HG02759 (cell line): ENCODE results near the gene ZSCAN5B.
"Not testable (repeated sequence)": the region's sequence is repeated elsewhere in the genome, so short reads cannot be mapped to it uniquely, and the experiment has no call there.

ENCODE experiments used
- ATAC-seq: cut with Tn5 transposase; IDR thresholded peaks from one replicate; pipeline ENCODE4 v1.9.1; 2021; ENCODE audit warnings: mild to moderate bottlenecking, moderate library complexity; ENCODE audit not compliant: unreplicated experiment

Gene ZSCAN5B, protein sequence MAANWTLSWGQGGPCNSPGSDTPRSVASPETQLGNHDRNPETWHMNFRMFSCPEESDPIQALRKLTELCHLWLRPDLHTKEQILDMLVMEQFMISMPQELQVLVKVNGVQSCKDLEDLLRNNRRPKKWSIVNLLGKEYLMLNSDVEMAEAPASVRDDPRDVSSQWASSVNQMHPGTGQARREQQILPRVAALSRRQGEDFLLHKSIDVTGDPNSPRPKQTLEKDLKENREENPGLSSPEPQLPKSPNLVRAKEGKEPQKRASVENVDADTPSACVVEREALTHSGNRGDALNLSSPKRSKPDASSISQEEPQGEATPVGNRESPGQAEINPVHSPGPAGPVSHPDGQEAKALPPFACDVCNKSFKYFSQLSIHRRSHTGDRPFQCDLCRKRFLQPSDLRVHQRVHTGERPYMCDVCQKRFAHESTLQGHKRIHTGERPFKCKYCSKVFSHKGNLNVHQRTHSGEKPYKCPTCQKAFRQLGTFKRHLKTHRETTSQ

DNA sequence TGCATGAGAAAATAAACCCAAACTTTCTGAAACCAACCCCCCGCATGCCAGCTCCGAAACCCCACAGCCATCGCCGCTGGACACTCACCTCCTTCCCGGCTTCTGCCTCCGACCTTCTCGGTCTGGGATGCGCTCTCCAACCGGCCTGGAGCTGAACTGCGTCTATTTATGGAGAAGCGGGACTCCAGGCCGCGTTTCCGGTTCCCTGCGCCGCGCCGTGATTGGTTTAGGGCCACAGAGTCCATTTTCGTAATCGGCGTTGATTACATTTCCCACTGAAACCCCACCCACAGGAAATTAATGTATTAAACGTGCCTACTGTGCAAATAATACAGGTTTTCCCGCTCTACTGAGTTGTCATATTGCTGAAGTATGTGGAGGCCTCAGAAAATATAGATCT, at the start of gene ZSCAN5B:
TSS of gene ZSCAN5B (minus strand) at position 138 of the 400 bp plus-strand sequence. CDS start 4,731 bp downstream, outside the sequence.
- ATAC-seq = not testable (repeated sequence)

DNA sequence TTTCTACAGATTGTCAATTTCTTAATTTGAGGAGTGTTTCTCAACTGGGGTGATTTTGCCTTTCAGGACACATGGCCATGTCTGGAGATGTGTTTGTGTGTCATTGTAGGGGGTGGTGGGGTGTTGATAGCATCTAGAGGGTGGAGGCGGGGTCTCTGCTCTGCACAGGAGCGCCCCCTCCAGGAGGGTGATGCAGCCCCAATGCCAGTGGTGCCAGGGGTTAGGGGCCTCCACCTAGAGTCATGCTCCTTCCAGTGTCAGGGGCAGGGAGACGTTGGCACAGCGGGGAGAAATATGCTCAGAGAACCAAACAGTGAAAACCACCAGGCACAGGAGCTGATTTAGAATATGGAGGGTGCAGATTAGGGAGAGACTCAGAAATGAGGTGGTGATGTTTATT, 48.2 kb upstream of the ZSCAN5B start:
- ATAC-seq = not testable (repeated sequence)

DNA sequence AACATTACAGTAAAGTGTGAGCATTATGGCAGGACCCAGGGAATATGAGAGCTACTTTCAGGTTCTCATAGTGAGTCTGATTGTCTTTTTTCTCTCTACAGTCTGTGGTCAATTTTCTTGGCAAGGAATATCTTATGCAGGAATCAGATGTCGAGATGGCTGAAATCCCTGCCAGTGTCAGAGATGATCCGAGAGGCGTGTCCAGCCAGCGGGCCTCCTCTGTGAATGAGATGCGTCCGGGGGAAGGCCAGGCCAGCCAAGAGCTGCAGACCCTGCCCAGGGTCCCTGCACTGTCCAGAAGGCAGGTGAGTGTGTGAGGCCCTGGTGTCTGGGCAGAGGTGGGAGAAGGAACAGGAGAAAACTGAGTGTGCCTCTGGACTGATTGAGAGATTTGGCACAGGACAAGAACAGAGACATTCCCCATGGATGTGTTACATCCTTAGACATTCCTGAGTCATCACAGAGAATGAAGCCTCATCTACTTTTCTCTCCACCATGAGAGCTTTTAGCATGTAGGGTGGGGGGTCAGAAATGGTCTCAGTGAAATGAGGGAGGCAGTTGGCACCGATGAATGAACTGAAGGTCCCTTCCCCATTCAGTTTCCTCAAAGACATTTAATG, 47.6 kb upstream of the ZSCAN5B start:
- no peak for ATAC-seq

DNA sequence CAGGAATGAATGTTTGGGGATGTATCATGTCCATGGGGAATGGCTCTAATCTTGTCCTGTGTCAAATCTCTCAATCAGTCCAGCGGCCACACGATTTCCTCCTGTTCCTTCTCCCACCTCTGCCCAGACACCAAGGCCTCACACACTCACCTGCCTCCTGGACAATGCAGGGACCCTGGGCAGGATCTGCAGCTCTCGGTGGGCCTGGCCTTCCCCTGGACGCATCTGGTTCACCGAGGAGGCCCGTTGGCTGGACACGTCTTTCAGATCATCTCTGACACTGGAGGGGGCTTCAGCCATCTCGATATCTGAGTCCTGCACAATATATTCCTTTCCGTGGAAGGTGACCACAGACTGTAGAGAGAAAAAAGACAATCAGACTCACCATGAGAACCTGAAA, 25.9 kb upstream of the ZSCAN5B start:
- no peak for ATAC-seq

DNA sequence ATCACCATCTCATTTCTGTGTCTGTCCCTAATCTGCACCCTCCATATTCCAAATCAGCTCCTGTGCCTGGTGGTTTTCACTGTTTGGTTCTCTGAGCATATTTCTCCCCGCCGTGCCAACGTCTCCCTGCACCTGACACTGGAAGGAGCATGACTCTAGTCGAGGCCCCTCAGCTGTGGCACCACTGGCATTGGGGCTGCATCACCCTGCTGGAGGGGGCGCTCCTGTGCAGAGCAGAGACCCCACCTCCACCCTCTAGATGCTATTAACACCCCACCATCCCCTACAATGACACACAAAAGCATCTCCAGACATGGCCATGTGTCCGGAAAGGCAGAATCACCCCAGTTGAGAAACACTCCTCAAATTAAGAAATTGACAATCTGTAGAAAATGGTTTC, 25.3 kb upstream of the ZSCAN5B start:
- no peak for ATAC-seq

DNA sequence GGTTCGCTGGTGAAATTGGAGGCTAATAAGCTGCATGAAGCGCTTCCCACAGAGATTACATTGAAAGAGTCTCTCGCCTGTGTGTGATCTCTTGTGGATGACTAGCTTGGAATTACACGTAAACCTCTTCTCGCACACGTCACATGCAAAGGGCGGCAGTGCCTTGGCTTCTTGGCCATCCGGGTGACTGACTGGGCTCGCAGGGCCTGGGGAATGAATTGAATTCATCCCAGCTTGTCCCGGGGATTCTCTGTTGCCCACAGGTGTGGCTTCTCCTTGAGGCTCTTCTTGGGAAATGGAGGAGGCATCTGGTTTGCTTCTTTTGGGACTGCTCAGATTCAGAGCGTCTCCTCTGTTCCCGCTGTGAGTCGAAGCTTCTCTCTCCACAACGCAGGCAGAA, 24.3 kb upstream of the ZSCAN5B start:
- no peak for ATAC-seq

DNA sequence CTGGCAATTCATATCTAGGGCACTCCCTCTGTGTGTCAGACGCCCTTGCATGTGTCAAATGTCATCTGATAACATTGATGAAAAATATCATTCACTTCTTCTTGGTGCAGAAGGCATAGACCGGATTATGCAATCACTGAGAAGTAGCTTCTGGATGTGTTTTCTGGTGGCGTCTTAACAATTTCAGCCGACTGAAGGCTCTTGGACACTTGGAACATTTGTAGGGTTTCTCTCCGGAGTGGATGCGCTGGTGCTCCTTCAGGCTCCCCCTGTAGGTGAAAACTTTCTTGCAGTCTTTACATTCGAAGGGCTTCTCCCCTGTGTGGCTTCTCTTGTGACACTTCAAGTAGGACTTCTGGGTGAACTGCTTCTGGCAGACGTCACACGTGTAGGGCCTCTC, 23.9 kb upstream of the ZSCAN5B start:
- not testable (repeated sequence) for ATAC-seq

DNA sequence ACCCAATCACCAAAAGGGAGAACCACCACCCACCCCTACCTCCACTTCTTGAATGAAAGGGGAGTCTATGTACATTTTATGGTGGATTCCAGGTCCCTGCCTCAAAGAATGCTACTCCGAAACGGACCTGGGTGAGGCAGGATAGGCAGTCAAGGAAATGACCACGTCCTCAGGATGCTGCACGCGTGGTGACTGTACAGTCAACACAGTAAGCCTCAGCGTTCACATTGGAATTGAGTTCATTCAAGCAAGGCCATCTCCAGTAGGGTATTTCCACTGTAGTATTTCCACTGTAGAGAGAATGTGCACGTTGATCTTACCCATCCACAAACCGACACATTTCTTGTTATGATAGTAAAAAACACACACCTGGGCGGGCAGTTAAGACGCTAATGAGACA, 21.4 kb upstream of the ZSCAN5B start:
- ATAC-seq = no peak

DNA sequence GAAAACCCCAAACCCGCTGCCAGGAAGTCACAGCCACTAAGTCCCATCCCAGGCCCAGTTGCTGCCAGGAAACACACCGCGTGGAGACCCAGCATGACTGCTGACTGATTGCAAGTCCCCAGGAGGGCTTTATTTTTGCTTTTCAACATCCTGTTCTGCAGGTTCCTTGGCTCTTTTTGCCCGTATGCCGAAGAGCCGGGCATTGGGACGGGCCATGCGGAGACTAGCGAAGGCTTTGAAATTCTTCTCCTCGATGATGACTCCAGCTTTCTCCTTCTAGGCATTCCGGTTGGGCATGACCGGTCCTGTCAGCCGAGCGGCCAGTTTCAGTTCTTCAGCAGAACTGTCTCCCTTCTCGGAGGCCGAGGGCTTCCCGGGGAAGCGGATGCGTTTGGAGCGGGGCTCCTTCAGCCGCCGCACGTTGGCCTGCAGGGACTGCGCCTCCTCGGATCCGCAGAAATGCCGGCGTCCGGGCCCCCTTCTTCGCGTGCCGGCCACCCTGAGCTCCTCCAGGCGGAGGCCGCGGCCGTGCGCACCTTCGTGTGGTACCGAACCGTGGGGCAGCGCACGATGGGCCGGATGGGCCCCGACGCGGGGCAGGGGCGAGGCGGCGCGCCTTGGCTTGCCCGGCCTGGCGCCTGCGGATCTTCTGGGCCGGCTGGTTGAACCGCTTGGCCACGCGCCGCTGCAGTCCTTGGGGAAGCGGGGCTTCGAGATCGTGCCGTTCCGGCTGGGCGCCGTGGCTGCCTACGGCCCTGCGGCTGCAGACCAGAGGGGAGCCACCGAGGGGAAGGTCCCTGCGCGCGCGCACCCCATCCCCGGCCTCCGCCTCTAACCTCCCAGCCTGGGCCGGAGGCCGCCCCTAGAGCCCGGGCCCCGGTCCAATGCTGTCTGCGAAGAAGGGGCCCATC, 19.7 kb upstream of the ZSCAN5B start:
- no peak for ATAC-seq

DNA sequence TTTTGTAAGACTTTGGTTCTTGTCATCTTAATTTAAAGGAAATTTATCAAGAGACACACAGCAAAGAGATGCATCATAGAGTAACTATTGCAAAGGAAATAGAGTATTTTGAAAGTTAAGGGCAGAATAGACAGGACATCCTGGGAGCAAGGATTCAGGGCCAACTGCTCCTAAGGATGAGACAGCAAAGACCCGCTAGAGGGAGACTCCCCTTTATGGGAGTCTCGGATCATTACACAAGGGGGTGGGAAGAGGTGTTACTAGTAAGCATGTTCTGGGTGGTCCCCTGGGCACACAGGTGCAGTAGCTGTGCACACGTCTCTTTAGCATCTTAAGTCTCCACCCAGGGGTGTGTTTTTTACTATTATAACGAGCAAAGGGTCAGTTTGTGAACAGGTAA, 14.1 kb upstream of the ZSCAN5B start:
- no peak for ATAC-seq

DNA sequence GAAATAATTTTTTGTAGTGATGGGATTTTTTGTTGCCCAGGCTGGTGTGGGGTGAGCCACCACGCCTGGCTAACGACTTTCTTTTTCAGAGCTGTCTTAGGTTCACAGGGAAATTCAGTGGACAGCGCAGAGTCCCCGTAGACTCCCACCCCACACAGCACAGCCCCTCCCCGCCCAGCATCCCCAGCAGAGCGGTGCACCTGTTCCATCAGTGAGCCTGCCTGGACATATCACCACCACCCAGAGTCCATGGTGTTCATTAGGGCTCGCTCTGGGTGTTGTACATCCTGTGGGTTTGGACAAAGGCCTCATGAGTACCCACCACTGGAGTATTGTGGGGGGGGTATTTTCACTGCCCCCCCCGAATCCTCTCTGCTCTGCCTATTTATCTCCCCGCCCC, 12.5 kb upstream of the ZSCAN5B start:
- not testable (repeated sequence) for ATAC-seq

DNA sequence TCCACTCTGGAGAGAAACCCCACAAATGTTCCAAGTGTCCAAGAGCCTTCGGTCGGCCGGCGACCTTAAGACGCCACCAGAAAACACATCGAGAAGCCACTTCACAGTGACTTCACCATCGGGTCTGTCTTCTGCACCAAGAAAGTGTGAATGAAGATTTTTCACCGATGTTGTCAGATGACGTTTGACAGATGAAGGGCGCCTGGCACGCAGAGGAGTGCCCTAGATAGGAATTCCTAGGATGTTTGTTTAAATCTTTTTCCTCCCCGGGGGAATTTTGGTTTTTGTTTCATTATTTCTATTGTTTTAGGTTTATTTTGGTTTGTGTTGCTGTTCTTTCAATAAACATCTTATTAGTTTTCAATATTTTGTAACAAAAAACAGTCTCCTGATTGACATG, 11.5 kb upstream of the ZSCAN5B start:
- ATAC-seq = no peak

DNA sequence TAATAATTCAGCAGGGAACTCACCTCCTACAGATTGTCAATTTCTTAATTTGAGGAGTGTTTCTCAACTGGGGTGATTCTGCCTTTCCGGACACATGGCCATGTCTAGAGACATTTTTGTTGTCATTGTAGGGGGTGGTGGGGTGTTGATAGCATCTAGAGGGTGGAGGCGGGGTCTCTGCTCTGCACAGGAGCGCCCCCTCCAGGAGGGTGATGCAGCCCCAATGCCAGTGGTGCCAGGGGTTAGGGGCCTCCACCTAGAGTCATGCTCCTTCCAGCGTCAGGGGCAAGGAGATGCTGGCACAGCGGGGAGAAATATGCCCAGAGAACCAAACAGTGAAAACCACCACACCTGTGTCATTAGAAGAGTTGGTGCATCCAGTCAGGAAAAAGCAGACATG, 10.0 kb upstream of the ZSCAN5B start:
- ATAC-seq = not testable (repeated sequence)

DNA sequence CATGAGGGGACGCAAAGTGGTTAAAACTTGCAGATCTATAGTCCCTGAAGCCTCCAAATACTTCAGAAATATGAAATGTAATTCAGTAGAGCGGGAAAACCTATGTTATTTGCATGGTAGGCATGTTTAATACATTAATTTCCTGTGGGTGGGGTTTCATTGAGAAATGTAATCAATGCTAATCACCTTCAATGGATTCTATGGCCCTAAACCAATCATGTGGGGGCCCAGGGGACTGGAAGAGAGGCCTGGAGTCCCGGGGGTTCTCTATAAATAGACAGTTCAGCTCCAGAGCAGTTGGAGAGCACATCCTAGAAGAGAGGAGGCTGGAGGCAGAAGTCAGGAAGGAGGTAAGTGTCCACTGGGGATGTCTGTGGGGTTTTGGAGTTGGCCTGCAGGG, 4.4 kb upstream of the ZSCAN5B start, which contains the start of gene ZSCAN5C:
TSS of gene ZSCAN5C (plus strand) at position 301 of the 400 bp plus-strand sequence. CDS start 3,641 bp downstream, outside the sequence.
- no peak for ATAC-seq

DNA sequence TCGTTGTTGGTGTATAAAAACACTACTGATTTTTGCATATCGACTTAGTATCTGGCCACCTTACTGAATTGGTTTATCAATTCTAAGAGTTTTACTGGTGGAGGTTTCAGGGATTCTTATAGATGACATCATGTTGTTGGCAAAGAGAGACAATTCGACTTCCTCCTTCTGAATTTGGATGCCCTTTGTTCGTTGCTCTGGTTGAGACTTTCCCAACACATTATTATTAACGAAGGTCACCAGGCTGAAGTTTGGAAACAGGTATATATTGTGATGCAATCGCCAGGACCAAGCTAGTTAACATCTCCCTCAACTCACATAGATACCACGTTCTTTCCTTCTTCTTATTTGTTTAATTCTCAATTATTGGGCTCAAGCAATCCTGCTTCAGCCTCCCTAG, 2.1 kb upstream of the ZSCAN5B start:
- no peak for ATAC-seq

DNA sequence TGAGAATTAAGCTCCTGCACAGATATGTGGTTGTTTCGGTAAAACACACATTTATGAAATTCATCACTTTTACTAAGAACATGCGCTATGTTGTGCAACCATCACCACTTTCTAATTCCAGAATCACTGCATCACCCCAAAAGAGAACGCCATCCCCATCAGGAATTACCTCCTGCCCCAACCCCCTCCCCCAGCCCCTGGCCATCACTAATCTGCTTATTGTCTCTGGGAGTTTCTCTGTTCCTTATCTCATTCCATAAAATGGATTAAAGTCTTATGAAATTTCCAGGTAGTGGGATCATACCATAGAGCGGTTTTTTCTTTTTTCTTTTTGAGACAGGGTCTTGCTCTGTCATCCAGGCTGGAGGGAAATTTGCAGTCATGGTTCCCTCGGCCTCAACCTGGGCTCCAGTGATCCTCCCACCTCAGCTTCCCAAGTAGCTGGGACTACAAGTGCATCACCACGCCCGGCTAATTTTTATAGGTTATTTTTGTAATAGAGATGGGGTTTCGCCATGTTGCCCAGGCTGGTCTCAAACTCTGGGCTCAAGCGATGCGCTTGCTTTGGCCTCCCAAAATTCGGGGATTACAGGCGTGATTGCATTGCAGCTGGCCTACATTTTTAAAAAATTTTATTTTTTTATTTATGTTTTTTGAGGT, 3.5 kb downstream of the ZSCAN5B start:
- ATAC-seq = no peak

DNA sequence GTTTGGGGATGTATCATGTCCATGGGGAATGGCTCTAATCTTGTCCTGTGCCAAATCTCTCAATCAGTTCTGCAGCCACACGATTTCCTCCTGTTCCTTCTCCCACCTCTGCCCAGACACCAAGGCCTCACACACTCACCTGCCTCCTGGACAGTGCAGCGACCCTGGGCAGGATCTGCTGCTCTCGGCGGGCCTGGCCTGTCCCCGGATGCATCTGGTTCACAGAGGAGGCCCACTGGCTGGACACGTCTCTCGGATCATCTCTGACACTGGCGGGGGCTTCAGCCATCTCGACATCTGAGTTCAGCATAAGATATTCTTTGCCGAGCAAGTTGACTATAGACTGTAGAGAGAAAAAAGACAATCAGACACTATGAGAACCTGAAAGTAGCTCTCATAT, 5.9 kb downstream of the ZSCAN5B start:
- no peak for ATAC-seq

DNA sequence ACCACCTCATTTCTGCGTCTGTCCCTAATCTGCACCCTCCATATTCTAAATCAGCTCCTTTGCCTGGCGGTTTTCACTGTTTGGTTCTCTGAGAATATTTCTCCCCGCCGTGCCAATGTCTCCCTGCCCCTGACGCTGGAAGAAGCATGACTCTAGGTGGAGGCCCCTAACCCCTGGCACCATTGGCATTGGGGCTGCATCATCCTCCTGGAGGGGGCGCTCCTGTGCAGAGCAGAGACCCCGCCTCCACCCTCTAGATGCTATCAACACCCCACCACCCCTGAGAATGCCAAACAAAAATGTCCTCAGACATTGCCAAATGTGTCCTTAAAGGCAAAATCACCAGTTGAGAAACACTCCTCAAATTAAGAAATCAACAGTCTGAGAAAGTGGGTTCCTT, 6.5 kb downstream of the ZSCAN5B start:
- ATAC-seq = no peak

DNA sequence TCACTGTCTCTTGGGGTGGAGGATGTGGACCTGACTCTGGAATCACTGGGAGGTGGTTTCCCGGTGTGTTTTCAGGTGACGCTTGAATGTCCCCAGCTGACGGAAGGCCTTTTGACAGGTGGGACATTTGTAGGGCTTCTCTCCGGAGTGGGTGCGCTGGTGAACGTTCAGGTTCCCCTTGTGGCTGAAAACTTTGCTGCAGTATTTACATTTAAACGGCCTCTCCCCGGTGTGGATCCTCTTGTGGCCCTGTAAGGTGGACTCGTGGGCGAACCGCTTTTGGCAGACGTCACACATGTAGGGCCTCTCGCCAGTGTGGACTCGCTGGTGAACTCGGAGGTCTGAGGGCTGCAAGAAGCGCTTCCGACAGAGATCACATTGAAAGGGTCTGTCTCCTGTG, 7.8 kb downstream of the ZSCAN5B start:
- ATAC-seq = no peak

DNA sequence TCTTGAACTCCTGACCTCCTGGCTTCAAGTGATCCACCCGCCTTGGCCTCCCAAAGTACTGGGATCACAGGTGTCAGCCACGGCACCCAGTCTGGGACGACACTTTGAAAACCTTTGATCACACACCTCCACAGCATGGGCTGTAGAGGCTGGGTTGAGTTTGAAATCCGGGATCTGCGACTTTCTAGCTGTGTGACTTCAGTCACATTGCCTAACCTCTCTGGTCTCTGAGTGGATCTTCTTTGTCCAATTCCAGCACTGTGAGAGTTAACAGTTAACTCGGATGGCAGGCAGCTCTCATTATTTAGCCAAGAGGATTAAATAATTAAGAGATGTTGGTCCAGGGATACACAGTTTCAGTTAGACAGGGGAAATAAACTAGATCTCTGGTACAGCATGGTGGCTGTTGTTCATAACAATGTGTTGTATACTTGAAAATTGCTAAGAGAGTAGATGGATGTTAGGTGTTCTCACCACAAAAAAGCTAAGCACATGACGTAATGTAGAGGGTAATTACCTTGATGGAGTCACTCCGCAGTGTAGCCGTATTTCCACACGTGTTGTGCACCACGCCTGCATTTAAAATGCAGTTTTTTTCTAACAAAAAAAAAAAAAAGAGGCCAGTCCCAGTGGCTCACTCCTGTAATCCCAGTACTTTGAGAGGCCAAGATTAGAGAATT, 19.9 kb downstream of the ZSCAN5B start:
- no peak for ATAC-seq
